GM23338 (cell line): ENCODE measurements around the gene FIBP.

Experiments
- EZH2 ChIP-seq: fragments of 200-600 bp; sonication (generic); IDR thresholded peaks from one replicate; pipeline ENCODE4 v1.8.0; 2017; ENCODE audit warnings: antibody characterized with exemption, mild to moderate bottlenecking, low read depth; ENCODE audit not compliant: unreplicated experiment
- NANOG ChIP-seq: IDR thresholded peaks from 2 replicates; pipeline ENCODE4 v1.6.1; 2016; ENCODE audit warnings: antibody characterized with exemption, borderline replicate concordance
- POLR2AphosphoS5 ChIP-seq: IDR thresholded peaks from 2 replicates; pipeline ENCODE4 v1.6.1; 2016; ENCODE audit warnings: antibody characterized with exemption, low read depth
- REST ChIP-seq: IDR thresholded peaks from one replicate; pipeline ENCODE4 v1.6.1; 2018; ENCODE audit warnings: antibody characterized with exemption; ENCODE audit not compliant: unreplicated experiment
- TF ChIP-seq, protein P1 (sequence below), 2 experiments: fragments of 200-600 bp in 1 of 2; sonication (generic) in 1 of 2; conservative IDR thresholded peaks; 2 replicates each; pipeline versions ENCODE4 v1.5.1 to v1.6.1; 2016 to 2017; ENCODE audit warnings: antibody characterized with exemption in 2 of 2, low read depth in 2 of 2, mild to moderate bottlenecking in 2 of 2, moderate library complexity in 1 of 2

DNA sequence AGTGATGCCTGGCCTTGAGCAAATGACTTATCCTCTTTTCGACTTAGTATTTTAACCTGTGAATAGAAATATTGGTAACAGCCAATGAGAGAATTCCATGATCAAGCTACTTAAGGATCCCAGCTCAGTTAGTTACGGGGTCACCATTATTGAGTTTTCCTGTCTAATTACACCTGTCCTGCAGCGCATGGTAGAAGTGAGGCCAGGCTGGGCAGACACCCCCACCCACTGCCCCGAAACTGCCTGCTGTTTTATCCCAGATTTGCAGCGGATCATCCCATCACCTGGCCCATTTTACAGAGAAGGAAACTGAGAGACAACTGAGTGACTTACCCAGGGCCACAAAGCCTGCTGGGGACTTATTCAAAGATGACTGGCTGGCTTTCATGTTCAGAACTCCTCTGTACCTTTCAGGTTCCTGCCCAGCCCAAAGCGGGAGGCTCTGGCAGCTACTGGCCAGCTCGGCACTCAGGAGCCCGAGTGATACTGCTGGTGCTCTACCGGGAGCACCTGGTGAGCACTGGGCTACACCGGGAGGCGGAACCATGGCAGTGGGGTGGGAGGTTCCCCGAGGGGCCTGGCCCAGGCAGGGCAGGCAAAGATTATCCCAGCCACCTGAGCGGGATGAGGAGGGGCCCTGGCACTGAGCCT is 26.6 kb downstream of the FIBP start:
- TF ChIP-seq POLR2AphosphoS5, result no peak
- TF ChIP-seq, protein P1, sequence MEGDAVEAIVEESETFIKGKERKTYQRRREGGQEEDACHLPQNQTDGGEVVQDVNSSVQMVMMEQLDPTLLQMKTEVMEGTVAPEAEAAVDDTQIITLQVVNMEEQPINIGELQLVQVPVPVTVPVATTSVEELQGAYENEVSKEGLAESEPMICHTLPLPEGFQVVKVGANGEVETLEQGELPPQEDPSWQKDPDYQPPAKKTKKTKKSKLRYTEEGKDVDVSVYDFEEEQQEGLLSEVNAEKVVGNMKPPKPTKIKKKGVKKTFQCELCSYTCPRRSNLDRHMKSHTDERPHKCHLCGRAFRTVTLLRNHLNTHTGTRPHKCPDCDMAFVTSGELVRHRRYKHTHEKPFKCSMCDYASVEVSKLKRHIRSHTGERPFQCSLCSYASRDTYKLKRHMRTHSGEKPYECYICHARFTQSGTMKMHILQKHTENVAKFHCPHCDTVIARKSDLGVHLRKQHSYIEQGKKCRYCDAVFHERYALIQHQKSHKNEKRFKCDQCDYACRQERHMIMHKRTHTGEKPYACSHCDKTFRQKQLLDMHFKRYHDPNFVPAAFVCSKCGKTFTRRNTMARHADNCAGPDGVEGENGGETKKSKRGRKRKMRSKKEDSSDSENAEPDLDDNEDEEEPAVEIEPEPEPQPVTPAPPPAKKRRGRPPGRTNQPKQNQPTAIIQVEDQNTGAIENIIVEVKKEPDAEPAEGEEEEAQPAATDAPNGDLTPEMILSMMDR (conservative IDR thresholded peaks at IDR 0.05; ENCODE audit: low read depth in 2 of 2), result no peak
- no peak for TF ChIP-seq REST
- no peak for TF ChIP-seq EZH2
- no peak for TF ChIP-seq NANOG
